Thyroid gland (tissue), 4 donors: ENCODE data around the gene RAPGEFL1. TPM values are rescaled to one million over a fixed set of nuclear protein-coding genes. Genes with fewer than 3 reads are reported as not detected.
A peak's percentile ranks its signal among the peaks of the same experiment; 100 is the strongest.

Source experiments
- DNase-seq, 2 donors: peaks; one replicate each; pipeline ENCODE4 v3.0.0-alpha.2; 2019
- H3K27ac ChIP-seq, 3 donors: fragments of 200-600 bp; sonication (generic); 1 replicate in 2 of 3; 2 replicates in 1 of 3; pipeline ENCODE4 v1.5.1; 2016 to 2019; ENCODE audit warnings: mild to moderate bottlenecking in 1 of 3, moderate library complexity in 1 of 3
- H3K27me3 ChIP-seq: fragments of 200-600 bp; sonication (generic); one replicate; pipeline ENCODE4 v1.5.1; 2019
- H3K36me3 ChIP-seq, 2 donors: fragments of 200-600 bp; sonication (generic); one replicate each; pipeline ENCODE4 v1.5.1; 2016 to 2019
- H3K4me1 ChIP-seq, 2 donors: fragments of 200-600 bp; sonication (generic); one replicate each; pipeline ENCODE4 v1.5.1; 2017 to 2019
- H3K4me3 ChIP-seq, 3 donors: fragments of 200-600 bp; sonication (generic); replicated peaks in 1 of 3; 1 replicate in 2 of 3; 2 replicates in 1 of 3; pipeline ENCODE4 v1.5.1; 2016; ENCODE audit warnings: mild to moderate bottlenecking in 1 of 3
- H3K9me3 ChIP-seq: fragments of 200-600 bp; sonication (generic); one replicate; pipeline ENCODE4 v1.5.1; 2017
- POLR2A ChIP-seq, 2 donors: fragments of 450-650 bp; IDR thresholded peaks; one replicate each; pipeline ENCODE4 v1.6.1; 2017; ENCODE audit warnings: antibody characterized with exemption in 2 of 2, mild to moderate bottlenecking in 2 of 2, moderate library complexity in 1 of 2
- WGBS, 2 donors: methylation state at CpG; one replicate each; pipeline ENCODE4 v1.1.5; 2017; 5-methylcytosine and 5-hydroxymethylcytosine counted together
- intact Hi-C: fragments of 100-400 bp; cut with DNase I; formaldehyde crosslinking; loops from one replicate; pipeline ENCODE4 v1.15.1; 2023
- total RNA-seq, 4 donors: library from RNA; depleted of rRNA; stranded (reverse); fragments of >200 nt; gene quantifications; one replicate each; pipeline ENCODE4 v1.2.3, GENCODE V29; 2016
- TF ChIP-seq, protein P1 (sequence below), 6 experiments: fragments of 200-600 bp in 3 of 6; fragments of 450-650 bp in 3 of 6; sonication (generic) in 3 of 6; IDR thresholded peaks; one replicate each; pipeline ENCODE4 v1.5.1; 2016 to 2019; ENCODE audit warnings: antibody characterized with exemption in 6 of 6, mild to moderate bottlenecking in 2 of 6, inconsistent platforms in 1 of 6, moderate library complexity in 1 of 6

Gene RAPGEFL1, protein sequence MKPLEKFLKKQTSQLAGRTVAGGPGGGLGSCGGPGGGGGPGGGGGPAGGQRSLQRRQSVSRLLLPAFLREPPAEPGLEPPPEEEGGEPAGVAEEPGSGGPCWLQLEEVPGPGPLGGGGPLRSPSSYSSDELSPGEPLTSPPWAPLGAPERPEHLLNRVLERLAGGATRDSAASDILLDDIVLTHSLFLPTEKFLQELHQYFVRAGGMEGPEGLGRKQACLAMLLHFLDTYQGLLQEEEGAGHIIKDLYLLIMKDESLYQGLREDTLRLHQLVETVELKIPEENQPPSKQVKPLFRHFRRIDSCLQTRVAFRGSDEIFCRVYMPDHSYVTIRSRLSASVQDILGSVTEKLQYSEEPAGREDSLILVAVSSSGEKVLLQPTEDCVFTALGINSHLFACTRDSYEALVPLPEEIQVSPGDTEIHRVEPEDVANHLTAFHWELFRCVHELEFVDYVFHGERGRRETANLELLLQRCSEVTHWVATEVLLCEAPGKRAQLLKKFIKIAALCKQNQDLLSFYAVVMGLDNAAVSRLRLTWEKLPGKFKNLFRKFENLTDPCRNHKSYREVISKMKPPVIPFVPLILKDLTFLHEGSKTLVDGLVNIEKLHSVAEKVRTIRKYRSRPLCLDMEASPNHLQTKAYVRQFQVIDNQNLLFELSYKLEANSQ
- total RNA-seq: 1 to 10 TPM; 1.3 to 5.2 (median 4.1) TPM

DNA sequence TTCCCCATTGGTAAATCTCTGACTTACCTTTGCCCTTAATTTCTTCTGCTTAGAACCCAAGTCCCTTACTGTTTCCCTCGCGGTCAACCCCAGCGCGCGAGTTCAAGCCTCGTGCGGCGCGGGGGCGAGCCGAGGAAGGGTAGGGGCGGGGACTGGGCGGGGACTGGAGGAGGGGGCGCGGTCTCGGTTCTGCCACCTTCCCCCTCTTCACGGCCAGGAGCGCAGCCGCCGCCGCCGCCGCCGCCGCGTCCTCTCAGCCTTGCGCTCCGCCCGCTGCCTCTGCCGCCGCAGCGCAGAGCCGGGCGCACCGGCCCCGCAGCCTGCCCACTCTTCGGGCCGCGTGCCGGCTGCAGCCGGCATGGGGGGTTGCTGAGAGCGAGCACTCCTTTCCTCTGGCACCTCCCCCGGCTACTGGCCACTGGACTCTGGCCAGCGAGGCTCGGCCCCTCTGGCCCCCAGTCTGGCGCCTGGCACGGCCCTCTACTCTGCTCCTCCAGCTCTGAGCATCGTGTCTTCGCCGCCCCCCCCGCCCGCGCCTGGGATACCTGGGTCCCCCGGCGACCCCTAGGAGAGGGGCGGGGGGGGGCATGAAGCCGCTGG is at the start of gene RAPGEFL1:
RAPGEFL1 (plus strand) TSS at position 196 of the 600 bp plus-strand sequence; CDS start at position 588, 392 bp downstream.
- H3K4me1 ChIP-seq: peaks cover 4 to 19% of the 10 kb centered on the region in 2 donors
- TF ChIP-seq, protein P1, sequence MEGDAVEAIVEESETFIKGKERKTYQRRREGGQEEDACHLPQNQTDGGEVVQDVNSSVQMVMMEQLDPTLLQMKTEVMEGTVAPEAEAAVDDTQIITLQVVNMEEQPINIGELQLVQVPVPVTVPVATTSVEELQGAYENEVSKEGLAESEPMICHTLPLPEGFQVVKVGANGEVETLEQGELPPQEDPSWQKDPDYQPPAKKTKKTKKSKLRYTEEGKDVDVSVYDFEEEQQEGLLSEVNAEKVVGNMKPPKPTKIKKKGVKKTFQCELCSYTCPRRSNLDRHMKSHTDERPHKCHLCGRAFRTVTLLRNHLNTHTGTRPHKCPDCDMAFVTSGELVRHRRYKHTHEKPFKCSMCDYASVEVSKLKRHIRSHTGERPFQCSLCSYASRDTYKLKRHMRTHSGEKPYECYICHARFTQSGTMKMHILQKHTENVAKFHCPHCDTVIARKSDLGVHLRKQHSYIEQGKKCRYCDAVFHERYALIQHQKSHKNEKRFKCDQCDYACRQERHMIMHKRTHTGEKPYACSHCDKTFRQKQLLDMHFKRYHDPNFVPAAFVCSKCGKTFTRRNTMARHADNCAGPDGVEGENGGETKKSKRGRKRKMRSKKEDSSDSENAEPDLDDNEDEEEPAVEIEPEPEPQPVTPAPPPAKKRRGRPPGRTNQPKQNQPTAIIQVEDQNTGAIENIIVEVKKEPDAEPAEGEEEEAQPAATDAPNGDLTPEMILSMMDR (IDR thresholded peaks at IDR 0.05): no peak
- peak in 1 of 2 donors; percentile 43 for TF ChIP-seq POLR2A (IDR thresholded peaks at IDR 0.05)
- no peaks in the 10 kb centered on the region for H3K9me3 ChIP-seq
- peak; percentile 80 to 83 for DNase-seq
- H3K27me3 ChIP-seq: no peaks in the 10 kb centered on the region
- peaks cover 0 to 6% of the 10 kb centered on the region in 2 donors for H3K36me3 ChIP-seq
- intact Hi-C loops: no loop called here
- H3K4me3 ChIP-seq: peak within 1 kb of the TSS; percentile 14 to 40 (median 27)
- H3K27ac ChIP-seq: no peak within 1 kb of the TSS
- WGBS, 2 donors: 1 to 2% methylated on average over 15 to 23 of the region's 57 CpGs

DNA sequence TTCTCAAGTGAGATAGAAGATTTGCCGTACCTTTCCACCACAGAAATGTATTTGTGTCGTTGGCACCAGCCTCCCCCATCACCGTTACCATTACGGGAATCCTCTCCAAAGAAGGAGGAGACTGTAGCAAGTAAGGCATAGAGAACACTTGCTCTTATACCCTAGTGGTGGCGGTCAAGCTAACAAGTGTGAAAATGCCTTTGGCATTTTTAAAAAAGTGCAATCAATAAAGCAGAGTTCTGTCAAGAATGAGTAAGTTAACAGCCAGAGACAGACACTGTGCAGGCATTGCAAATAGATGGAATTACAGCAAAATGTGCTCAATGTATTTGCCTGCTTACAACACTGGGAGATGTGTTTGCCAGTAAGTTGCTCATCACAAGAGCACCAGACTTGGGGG is 47.8 kb upstream of the RAPGEFL1 start:
- Histone ChIP-seq H3K4me3 (no peak overlapping the region), H3K36me3 (peaks cover 46 to 59% of the 10 kb centered on the region in 2 donors), H3K27me3 (no peaks in the 10 kb centered on the region), H3K9me3 (no peaks in the 10 kb centered on the region), H3K27ac (no peak overlapping the region), H3K4me1 (peaks cover 2 to 3% of the 10 kb centered on the region in 2 donors)
- TF ChIP-seq, protein P1 (IDR thresholded peaks at IDR 0.05): no peak
- TF ChIP-seq POLR2A (IDR thresholded peaks at IDR 0.05): no peak
- intact Hi-C loops: no loop called here
- DNase-seq: no peak
- 82 to 93% methylated on average over 5 of the region's 5 CpGs for WGBS, 2 donors

DNA sequence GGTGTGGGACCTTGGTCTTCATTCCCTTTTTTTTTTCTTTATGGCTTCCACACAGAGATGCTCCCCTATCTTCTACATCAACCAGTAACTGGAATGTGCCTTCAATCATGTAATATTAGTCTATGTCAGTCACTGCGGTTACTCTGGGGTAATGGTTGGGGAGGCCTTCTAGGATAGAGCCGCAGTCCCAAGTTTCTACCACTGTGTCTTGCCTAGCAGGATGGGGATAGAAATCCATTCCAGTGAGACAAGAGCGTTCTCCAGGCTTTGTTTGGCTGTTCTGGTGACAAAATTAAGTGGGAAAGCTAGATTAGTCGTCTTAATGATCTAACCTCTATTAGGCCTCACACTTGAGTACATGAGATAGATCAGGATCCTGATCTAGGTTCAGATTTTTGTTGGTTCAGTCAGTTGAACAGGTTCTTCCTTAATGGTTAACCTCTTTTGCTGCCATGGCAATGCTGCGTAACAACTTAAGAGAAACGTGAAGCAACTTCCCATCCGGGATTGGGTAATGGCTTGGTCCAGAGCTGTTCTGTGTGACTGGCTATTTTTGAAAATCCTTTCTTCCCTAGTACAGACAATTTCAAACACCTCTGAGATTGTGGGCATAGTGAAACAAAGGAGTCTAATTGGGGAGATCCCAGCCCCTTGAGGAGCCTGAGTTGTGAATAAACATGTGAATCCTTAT is 46.8 kb upstream of the RAPGEFL1 start:
- H3K4me1 ChIP-seq: no peaks in the 10 kb centered on the region
- WGBS, 2 donors: 73 to 81% methylated on average over 7 of the region's 7 CpGs
- peak overlapping the region in 1 of 3 donors; percentile 5 for H3K27ac ChIP-seq
- H3K27me3 ChIP-seq: no peaks in the 10 kb centered on the region
- H3K9me3 ChIP-seq: no peaks in the 10 kb centered on the region
- intact Hi-C loops: no loop called here
- no peak for TF ChIP-seq POLR2A (IDR thresholded peaks at IDR 0.05)
- TF ChIP-seq, protein P1 (IDR thresholded peaks at IDR 0.05): no peak
- H3K4me3 ChIP-seq: no peak overlapping the region
- peaks cover 54 to 66% of the 10 kb centered on the region in 2 donors for H3K36me3 ChIP-seq
- no peak for DNase-seq

DNA sequence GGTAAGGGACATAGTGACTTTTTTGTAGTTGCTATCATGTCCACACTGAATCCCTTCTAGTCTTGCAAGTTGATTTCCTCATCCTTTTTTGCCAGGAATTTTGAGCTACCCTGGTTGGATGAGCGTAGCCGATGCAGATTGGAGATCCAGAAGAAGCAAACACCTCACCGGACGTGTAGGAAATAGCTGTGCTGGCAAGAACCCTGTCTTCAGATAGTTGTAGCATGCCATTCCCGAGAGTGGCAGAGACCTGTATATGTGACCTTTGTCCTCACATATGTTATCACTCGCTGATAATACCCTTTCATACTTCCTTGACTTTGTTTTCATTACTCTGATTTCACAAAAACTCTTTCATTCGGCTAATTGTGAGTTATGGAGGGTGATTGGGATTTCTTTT is 43.1 kb upstream of the RAPGEFL1 start:
- no peaks in the 10 kb centered on the region for H3K9me3 ChIP-seq
- H3K36me3 ChIP-seq: peaks cover 43 to 58% of the 10 kb centered on the region in 2 donors
- WGBS, 2 donors: 83 to 86% methylated on average over 7 of the region's 7 CpGs
- H3K27me3 ChIP-seq: no peaks in the 10 kb centered on the region
- no peak overlapping the region for H3K27ac ChIP-seq
- intact Hi-C loops: no loop called here
- TF ChIP-seq POLR2A (IDR thresholded peaks at IDR 0.05): no peak
- TF ChIP-seq, protein P1 (IDR thresholded peaks at IDR 0.05): no peak
- DNase-seq: no peak
- peaks cover 1 to 5% of the 10 kb centered on the region in 2 donors for H3K4me1 ChIP-seq
- no peak overlapping the region for H3K4me3 ChIP-seq
